Parathyroid adenoma (tissue), 2 donors: ENCODE measurements around the gene CEACAM21.

ENCODE experiments used
- H2AFZ ChIP-seq: fragments of 300-600 bp; sonication (generic); one replicate; pipeline ENCODE4 v1.7.0; 2017; ENCODE audit warnings: antibody characterized with exemption, mild to moderate bottlenecking
- H3K27ac ChIP-seq: fragments of 300-600 bp; sonication (generic); one replicate; pipeline ENCODE4 v1.7.0; 2017
- H3K27me3 ChIP-seq: fragments of 300-600 bp; sonication (generic); one replicate; pipeline ENCODE4 v1.7.0; 2017; ENCODE audit warnings: low read length; ENCODE audit not compliant: control insufficient read depth, insufficient read depth
- H3K36me3 ChIP-seq: fragments of 300-600 bp; sonication (generic); one replicate; pipeline ENCODE4 v1.7.0; 2017; ENCODE audit warnings: low read length; ENCODE audit not compliant: control insufficient read depth, insufficient read depth
- H3K4me1 ChIP-seq: fragments of 300-600 bp; sonication (generic); one replicate; pipeline ENCODE4 v1.7.0; 2017; ENCODE audit warnings: control low read depth
- H3K4me2 ChIP-seq: fragments of 300-600 bp; sonication (generic); one replicate; pipeline ENCODE4 v1.7.0; 2017; ENCODE audit warnings: low read length
- H3K4me3 ChIP-seq: fragments of 300-600 bp; sonication (generic); one replicate; pipeline ENCODE4 v1.7.0; 2017; ENCODE audit warnings: low read depth, low read length
- H3K79me2 ChIP-seq: fragments of 300-600 bp; sonication (generic); one replicate; pipeline ENCODE4 v1.7.0; 2017; ENCODE audit warnings: control low read depth
- H3K9ac ChIP-seq: fragments of 300-600 bp; sonication (generic); one replicate; pipeline ENCODE4 v1.7.0; 2017; ENCODE audit warnings: mild to moderate bottlenecking
- H3K9me3 ChIP-seq: fragments of 300-600 bp; sonication (generic); one replicate; pipeline ENCODE4 v1.7.0; 2017; ENCODE audit warnings: low read length; ENCODE audit not compliant: control insufficient read depth
- TF ChIP-seq, protein P1 (sequence below): fragments of 300-600 bp; sonication (generic); IDR thresholded peaks from one replicate; pipeline ENCODE4 v1.7.0; 2017; ENCODE audit warnings: antibody characterized with exemption, mild to moderate bottlenecking
- donor health status: primary hyperparathyroidism.

The CEACAM21 gene

DNA sequence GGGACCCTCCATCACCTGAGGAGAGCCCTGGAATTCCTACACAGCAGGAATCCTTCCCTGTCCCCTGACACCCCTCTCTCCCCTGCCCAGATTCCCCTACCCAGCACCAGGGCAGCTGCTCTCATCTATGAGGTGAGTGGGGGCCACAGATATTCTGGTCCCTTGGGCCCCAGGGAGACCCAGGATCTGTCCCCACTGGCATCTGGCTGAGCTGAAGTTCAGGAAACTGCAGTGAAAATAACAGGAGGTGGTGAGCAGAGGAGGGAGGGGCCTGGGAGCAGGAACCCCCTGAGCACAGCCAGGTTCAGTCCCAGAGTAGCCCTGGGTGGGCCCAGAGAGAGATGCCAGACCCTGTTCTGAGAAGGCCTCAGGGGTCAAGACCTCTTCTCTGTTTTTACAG lies 10.1 kb downstream of the CEACAM21 start:
- Histone ChIP-seq H3K27ac (no peak overlapping the region), H2AFZ (no peak overlapping the region), H3K4me1 (no peaks in the 10 kb centered on the region), H3K79me2 (no peaks in the 10 kb centered on the region), H3K4me3 (no peak overlapping the region), H3K9me3 (no peaks in the 10 kb centered on the region), H3K36me3 (no peaks in the 10 kb centered on the region), H3K27me3 (peaks cover 3% of the 10 kb centered on the region), H3K9ac (no peak overlapping the region), H3K4me2 (no peak overlapping the region)
- TF ChIP-seq, protein P1, sequence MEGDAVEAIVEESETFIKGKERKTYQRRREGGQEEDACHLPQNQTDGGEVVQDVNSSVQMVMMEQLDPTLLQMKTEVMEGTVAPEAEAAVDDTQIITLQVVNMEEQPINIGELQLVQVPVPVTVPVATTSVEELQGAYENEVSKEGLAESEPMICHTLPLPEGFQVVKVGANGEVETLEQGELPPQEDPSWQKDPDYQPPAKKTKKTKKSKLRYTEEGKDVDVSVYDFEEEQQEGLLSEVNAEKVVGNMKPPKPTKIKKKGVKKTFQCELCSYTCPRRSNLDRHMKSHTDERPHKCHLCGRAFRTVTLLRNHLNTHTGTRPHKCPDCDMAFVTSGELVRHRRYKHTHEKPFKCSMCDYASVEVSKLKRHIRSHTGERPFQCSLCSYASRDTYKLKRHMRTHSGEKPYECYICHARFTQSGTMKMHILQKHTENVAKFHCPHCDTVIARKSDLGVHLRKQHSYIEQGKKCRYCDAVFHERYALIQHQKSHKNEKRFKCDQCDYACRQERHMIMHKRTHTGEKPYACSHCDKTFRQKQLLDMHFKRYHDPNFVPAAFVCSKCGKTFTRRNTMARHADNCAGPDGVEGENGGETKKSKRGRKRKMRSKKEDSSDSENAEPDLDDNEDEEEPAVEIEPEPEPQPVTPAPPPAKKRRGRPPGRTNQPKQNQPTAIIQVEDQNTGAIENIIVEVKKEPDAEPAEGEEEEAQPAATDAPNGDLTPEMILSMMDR, result no peak

DNA sequence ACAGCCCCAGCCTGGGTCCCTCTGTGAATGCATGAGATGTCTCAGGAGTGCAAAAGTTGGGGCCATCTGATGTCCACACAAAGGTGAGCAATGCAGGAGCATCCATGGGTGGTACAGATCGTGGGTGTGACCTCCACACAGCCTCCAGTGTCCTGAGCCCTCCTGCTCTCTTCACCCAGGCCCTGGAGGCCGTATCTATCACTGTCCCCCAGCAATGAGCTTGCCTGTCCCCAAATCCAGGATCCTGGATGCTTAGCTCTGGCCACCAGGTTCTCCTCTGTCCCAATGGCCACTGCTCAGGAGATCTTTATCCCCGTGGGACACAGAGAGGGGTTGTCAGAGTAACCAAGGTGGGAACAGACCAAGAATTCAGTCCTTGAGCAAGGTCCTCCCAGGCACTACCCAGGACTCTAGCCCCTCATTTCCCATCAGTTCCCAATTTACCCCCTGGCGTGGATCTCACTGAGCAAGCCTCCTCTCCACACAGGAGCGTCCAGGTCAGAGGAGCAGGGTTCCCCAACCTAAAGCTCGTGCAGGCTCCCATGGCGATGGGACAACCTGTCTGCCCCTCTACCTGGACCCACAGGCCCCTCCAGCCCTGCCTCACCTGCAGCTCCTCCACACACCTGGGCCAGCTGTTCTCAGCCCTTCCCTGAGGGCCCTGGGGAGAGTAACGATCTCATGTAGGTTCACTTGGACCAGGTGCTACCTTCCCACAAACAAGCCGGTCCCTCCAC lies 11.3 kb downstream of the CEACAM21 start:
- H3K4me2 ChIP-seq, result no peak overlapping the region
- TF ChIP-seq, protein P1, result no peak

DNA sequence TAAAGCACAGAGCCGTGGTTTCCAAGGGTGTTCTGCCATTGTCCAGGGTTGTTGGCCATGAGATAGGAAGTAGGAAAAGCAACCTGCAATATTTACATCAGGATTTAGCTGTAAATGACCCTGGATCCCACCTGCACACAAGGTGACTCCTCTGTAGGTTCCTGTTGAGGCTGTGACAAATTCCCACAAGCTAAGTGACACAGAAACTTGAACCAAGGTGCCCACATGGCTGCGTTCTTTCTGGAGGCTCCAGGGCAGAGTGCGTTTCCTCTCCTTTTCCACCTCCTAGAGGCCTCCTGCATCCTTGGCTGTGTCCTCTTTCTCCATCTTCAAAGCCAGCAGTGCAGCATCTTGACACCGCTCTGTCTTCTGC lies 11.9 kb downstream of the CEACAM21 start:
- no peak overlapping the region for H3K9ac ChIP-seq
- H2AFZ ChIP-seq, result no peak overlapping the region
- no peaks in the 10 kb centered on the region for H3K9me3 ChIP-seq
- TF ChIP-seq, protein P1, result no peak
- no peak overlapping the region for H3K4me2 ChIP-seq
- H3K79me2 ChIP-seq, result no peaks in the 10 kb centered on the region
- H3K27me3 ChIP-seq, result peaks cover 3% of the 10 kb centered on the region
- H3K4me1 ChIP-seq, result no peaks in the 10 kb centered on the region
- H3K27ac ChIP-seq, result no peak overlapping the region
- no peak overlapping the region for H3K4me3 ChIP-seq
- H3K36me3 ChIP-seq, result no peaks in the 10 kb centered on the region

More for the DNA sequence above, 11.3 kb downstream of the CEACAM21 start:
- Histone ChIP-seq H3K9me3 (no peaks in the 10 kb centered on the region), H3K9ac (no peak overlapping the region), H3K27me3 (peaks cover 3% of the 10 kb centered on the region), H3K4me3 (no peak overlapping the region), H3K27ac (no peak overlapping the region), H3K79me2 (no peaks in the 10 kb centered on the region), H2AFZ (no peak overlapping the region), H3K36me3 (no peaks in the 10 kb centered on the region), H3K4me1 (no peaks in the 10 kb centered on the region)

DNA sequence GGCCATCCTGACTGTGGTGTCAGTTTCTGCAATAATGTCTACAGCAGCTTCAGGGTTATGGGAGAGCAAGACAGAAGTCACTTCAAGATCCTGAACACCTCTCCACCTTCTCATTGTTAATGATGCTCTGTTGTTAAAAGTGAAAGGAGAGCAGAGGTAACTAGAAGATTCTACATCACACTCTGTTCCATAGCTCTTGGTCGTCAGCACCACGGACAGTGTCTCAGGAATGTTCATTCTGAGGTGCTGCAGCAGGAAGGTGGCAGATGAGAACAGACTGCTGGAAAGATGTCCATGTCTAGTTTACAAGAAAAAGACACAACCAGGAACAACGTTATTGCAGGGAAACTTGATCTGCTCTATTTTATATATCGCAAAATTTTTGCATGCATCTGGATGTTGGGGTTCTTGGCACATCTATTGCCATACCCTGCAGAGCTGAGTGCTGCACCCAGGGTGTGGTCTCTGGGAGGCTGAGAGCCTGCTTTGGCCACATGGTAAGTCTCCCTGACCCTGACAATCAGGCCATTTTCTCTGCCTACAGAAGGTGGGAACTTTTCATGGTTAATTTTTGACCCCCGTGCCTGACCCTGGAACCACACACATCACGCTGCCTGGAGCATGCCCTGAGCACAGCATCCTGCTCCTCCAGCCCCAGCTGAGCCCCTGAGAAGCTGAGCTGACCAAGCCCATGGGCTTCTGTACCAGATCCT lies 12.7 kb downstream of the CEACAM21 start:
- TF ChIP-seq, protein P1, result no peak
- no peak overlapping the region for H3K9ac ChIP-seq
- H3K4me2 ChIP-seq, result no peak overlapping the region
- no peak overlapping the region for H3K27ac ChIP-seq
- H2AFZ ChIP-seq, result no peak overlapping the region
- H3K27me3 ChIP-seq, result peaks cover 3% of the 10 kb centered on the region
- no peaks in the 10 kb centered on the region for H3K36me3 ChIP-seq
- no peaks in the 10 kb centered on the region for H3K79me2 ChIP-seq
- no peaks in the 10 kb centered on the region for H3K9me3 ChIP-seq
- no peaks in the 10 kb centered on the region for H3K4me1 ChIP-seq
- H3K4me3 ChIP-seq, result no peak overlapping the region
